ENCODE measurements around the gene RP2.

The RP2 gene

GRCh38 chrX:46844913-46845312, 8.1 kb downstream of the RP2 start:
- no peak for DNase-seq

- no peak for DNase-seq
Observed at GRCh38 chrX:46849933-46850332, 13.1 kb downstream of the RP2 start.

- no peak for DNase-seq
Observed at GRCh38 chrX:46850771-46851170, 13.9 kb downstream of the RP2 start.

- DNase-seq = no peak
Observed at GRCh38 chrX:46856483-46856882, 19.6 kb downstream of the RP2 start.

GRCh38 chrX:46860557-46860956, 23.7 kb downstream of the RP2 start:
- no peak for DNase-seq

- no peak for DNase-seq
Observed at GRCh38 chrX:46863072-46863471, 26.2 kb downstream of the RP2 start.

- DNase-seq = no peak
Observed at GRCh38 chrX:46864606-46865005, 27.8 kb downstream of the RP2 start.

GRCh38 chrX:46865281-46865680, 28.4 kb downstream of the RP2 start:
- no peak for DNase-seq

- DNase-seq = no peak
Observed at GRCh38 chrX:46866726-46867125, 29.9 kb downstream of the RP2 start.

GRCh38 chrX:46873746-46874145, 36.9 kb downstream of the RP2 start:
- no peak for DNase-seq

GRCh38 chrX:46876901-46877300, 40.1 kb downstream of the RP2 start:
- DNase-seq = no peak

GRCh38 chrX:46882266-46882665, 45.4 kb downstream of the RP2 start:
- DNase-seq = no peak

GRCh38 chrX:46884799-46885198, 48.0 kb downstream of the RP2 start:
- DNase-seq = no peak

GRCh38 chrX:46898207-46898606, 61.4 kb downstream of the RP2 start:
- DNase-seq = no peak

GRCh38 chrX:46903458-46904242, 66.8 kb downstream of the RP2 start:
- DNase-seq = peak; percentile 0

GRCh38 chrX:46904626-46905025, 67.8 kb downstream of the RP2 start:
- DNase-seq = no peak

- no peak for DNase-seq
Observed at GRCh38 chrX:46910415-46910814, 73.6 kb downstream of the RP2 start.

- DNase-seq = peak; percentile 5
Observed at GRCh38 chrX:46912098-46912602, 75.3 kb downstream of the RP2 start, which contains the start of gene JADE3. TSS of gene JADE3 (plus strand) at chrX:46912421. CDS start at chrX:46984895, 72,474 bp downstream.

GRCh38 chrX:46912603-46913491, 76.0 kb downstream of the RP2 start:
- peak; percentile 6 for DNase-seq

- no peak for DNase-seq
Observed at GRCh38 chrX:46913667-46914066, 76.8 kb downstream of the RP2 start.

- no peak for DNase-seq
Observed at GRCh38 chrX:46916273-46916672, 79.4 kb downstream of the RP2 start.

GRCh38 chrX:46917622-46918021, 80.8 kb downstream of the RP2 start:
- no peak for DNase-seq

- DNase-seq = no peak
Observed at GRCh38 chrX:46918434-46918833, 81.6 kb downstream of the RP2 start.

- DNase-seq = no peak
Observed at GRCh38 chrX:46920235-46920634, 83.4 kb downstream of the RP2 start.
